ENCODE measurements around the gene UNC93B1. TPM values are rescaled to one million over a fixed set of nuclear protein-coding genes. Genes with fewer than 3 reads are reported as not detected.

The UNC93B1 gene
- total RNA-seq, 2 experiments from 2014 or later: 12.4 to 13.0 TPM

GRCh38 chr11:68017980-68018729, 14.3 kb upstream of the UNC93B1 start:
- H3K4me1 Mint-ChIP-seq (ENCODE audit: low read depth): no peaks in the 10 kb centered on the region
- H3K27me3 Mint-ChIP-seq: no peaks in the 10 kb centered on the region
- CTCF ChIA-PET: no interaction called here
- no peak for TF ChIP-seq CTCF (IDR thresholded peaks at IDR 0.05)
- no peaks in the 10 kb centered on the region for H3K9me3 Mint-ChIP-seq
- no peaks in the 10 kb centered on the region for H3K36me3 Mint-ChIP-seq (ENCODE audit: low read depth)
- no peak overlapping the region for H3K4me3 Mint-ChIP-seq
- POLR2A ChIA-PET: no interaction called here
- DNase-seq (no peak), ATAC-seq (no peak)
- no peak overlapping the region for H3K27ac Mint-ChIP-seq
- intact Hi-C loops (cut with micrococcal nuclease): no loop called here

- ChIA-PET CTCF (no interaction called here), POLR2A (no interaction called here)
- Mint-ChIP-seq H3K36me3 (ENCODE audit: low read depth) (no peaks in the 10 kb centered on the region), H3K4me3 (no peak overlapping the region), H3K27ac (no peak overlapping the region), H3K27me3 (no peaks in the 10 kb centered on the region), H3K4me1 (ENCODE audit: low read depth) (no peaks in the 10 kb centered on the region), H3K9me3 (no peaks in the 10 kb centered on the region)
- ATAC-seq (no peak), DNase-seq (no peak)
- intact Hi-C loops (cut with micrococcal nuclease): no loop called here
- TF ChIP-seq CTCF (IDR thresholded peaks at IDR 0.05): no peak
These were observed 13.3 kb upstream of the UNC93B1 start for GRCh38 chr11:68016904-68017817.

GRCh38 chr11:68016161-68016903, 12.4 kb upstream of the UNC93B1 start:
- intact Hi-C loops (cut with micrococcal nuclease): no loop called here
- POLR2A ChIA-PET: no interaction called here
- no peak for TF ChIP-seq CTCF (IDR thresholded peaks at IDR 0.05)
- Mint-ChIP-seq H3K27ac (no peak overlapping the region), H3K36me3 (ENCODE audit: low read depth) (no peaks in the 10 kb centered on the region), H3K9me3 (no peaks in the 10 kb centered on the region), H3K4me3 (no peak overlapping the region), H3K27me3 (no peaks in the 10 kb centered on the region), H3K4me1 (ENCODE audit: low read depth) (no peaks in the 10 kb centered on the region)
- no peak for DNase-seq
- CTCF ChIA-PET: no interaction called here
- ATAC-seq: no peak

- H3K36me3 Mint-ChIP-seq (ENCODE audit: low read depth): no peaks in the 10 kb centered on the region
- CTCF ChIA-PET: no interaction called here
These were observed 11.6 kb upstream of the UNC93B1 start for GRCh38 chr11:68015467-68015866.

More at GRCh38 chr11:68015467-68015866, 11.6 kb upstream of the UNC93B1 start:
- Mint-ChIP-seq H3K27ac (no peak overlapping the region), H3K4me3 (no peak overlapping the region), H3K4me1 (ENCODE audit: low read depth) (no peaks in the 10 kb centered on the region), H3K27me3 (no peaks in the 10 kb centered on the region), H3K9me3 (no peaks in the 10 kb centered on the region)
- TF ChIP-seq CTCF (IDR thresholded peaks at IDR 0.05): no peak
- no peak for DNase-seq
- intact Hi-C loops (cut with micrococcal nuclease): no loop called here
- ATAC-seq: no peak
- POLR2A ChIA-PET: no interaction called here
